ENCODE results near the gene TACC2.

TACC2 gene

GRCh38 chr10:122096705-122097104 is 107.7 kb downstream of the TACC2 start:
- Histone ChIP-seq H3K27ac (ENCODE audit: low read length) (no peak overlapping the region), H4K20me1 (ENCODE audit: insufficient read depth, low read length) (no peaks in the 10 kb centered on the region), H3K9ac (ENCODE audit: low read depth, low read length) (no peak overlapping the region), H3K4me2 (ENCODE audit: insufficient read depth, low read length) (no peak overlapping the region), H2AFZ (ENCODE audit: low read depth, low read length) (no peak overlapping the region), H3K4me3 (ENCODE audit: low read depth in 1 of 2, low read length in 2 of 2) (no peak overlapping the region), H3K79me2 (ENCODE audit: insufficient read depth, low read length) (no peaks in the 10 kb centered on the region), H3K4me1 (ENCODE audit: insufficient read depth, low read length) (no peaks in the 10 kb centered on the region), H3K27me3 (ENCODE audit: insufficient read depth, low read length, poor library complexity) (peaks cover 4% of the 10 kb centered on the region), H3K9me3 (ENCODE audit: insufficient read depth, low read length, severe bottlenecking) (no peaks in the 10 kb centered on the region), H3K36me3 (ENCODE audit: insufficient read depth, low read length) (no peaks in the 10 kb centered on the region)
- TF ChIP-seq, protein P1, sequence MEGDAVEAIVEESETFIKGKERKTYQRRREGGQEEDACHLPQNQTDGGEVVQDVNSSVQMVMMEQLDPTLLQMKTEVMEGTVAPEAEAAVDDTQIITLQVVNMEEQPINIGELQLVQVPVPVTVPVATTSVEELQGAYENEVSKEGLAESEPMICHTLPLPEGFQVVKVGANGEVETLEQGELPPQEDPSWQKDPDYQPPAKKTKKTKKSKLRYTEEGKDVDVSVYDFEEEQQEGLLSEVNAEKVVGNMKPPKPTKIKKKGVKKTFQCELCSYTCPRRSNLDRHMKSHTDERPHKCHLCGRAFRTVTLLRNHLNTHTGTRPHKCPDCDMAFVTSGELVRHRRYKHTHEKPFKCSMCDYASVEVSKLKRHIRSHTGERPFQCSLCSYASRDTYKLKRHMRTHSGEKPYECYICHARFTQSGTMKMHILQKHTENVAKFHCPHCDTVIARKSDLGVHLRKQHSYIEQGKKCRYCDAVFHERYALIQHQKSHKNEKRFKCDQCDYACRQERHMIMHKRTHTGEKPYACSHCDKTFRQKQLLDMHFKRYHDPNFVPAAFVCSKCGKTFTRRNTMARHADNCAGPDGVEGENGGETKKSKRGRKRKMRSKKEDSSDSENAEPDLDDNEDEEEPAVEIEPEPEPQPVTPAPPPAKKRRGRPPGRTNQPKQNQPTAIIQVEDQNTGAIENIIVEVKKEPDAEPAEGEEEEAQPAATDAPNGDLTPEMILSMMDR (IDR thresholded peaks at IDR 0.05; ENCODE audit: borderline replicate concordance, extremely low read depth, low read length, poor library complexity, severe bottlenecking), result no peak
- TF ChIP-seq EZH2 (IDR thresholded peaks at IDR 0.05; ENCODE audit: borderline replicate concordance, low read depth, low read length, severe bottlenecking), result no peak
- no peak for DNase-seq
- ATAC-seq (ENCODE audit: insufficient read depth, low read depth), result no peak

DNA sequence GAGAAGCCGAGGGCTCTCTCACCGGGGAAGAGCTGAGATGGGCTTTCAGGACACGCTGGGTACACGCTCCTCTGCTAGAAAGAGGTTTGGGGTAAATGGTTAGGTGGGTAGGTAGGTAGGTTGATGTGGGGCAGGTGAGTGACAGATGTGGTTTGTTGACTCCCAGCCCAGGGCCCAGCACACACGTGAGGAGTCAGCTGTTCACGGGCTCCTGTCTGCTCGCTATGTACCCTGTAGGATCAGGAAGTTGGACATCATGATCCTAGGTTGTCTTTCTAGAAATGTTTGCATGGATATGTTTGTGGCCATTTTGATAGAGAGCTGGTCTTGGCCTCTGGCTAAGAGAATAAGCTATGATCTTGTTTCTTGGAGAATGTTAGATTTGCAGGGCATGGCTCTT is 109.0 kb downstream of the TACC2 start:
- TF ChIP-seq, protein P1 (IDR thresholded peaks at IDR 0.05; ENCODE audit: borderline replicate concordance, extremely low read depth, low read length, poor library complexity, severe bottlenecking), result no peak
- no peak for TF ChIP-seq EZH2 (IDR thresholded peaks at IDR 0.05; ENCODE audit: borderline replicate concordance, low read depth, low read length, severe bottlenecking)
- Histone ChIP-seq H3K79me2 (ENCODE audit: insufficient read depth, low read length) (no peaks in the 10 kb centered on the region), H3K4me1 (ENCODE audit: insufficient read depth, low read length) (no peaks in the 10 kb centered on the region), H3K27ac (ENCODE audit: low read length) (no peak overlapping the region), H3K27me3 (ENCODE audit: insufficient read depth, low read length, poor library complexity) (peaks cover 4% of the 10 kb centered on the region), H3K9ac (ENCODE audit: low read depth, low read length) (no peak overlapping the region), H3K4me3 (ENCODE audit: low read depth in 1 of 2, low read length in 2 of 2) (no peak overlapping the region), H3K9me3 (ENCODE audit: insufficient read depth, low read length, severe bottlenecking) (no peaks in the 10 kb centered on the region), H2AFZ (ENCODE audit: low read depth, low read length) (no peak overlapping the region), H3K4me2 (ENCODE audit: insufficient read depth, low read length) (no peak overlapping the region), H4K20me1 (ENCODE audit: insufficient read depth, low read length) (no peaks in the 10 kb centered on the region), H3K36me3 (ENCODE audit: insufficient read depth, low read length) (no peaks in the 10 kb centered on the region)
- ATAC-seq (ENCODE audit: insufficient read depth, low read depth) (no peak), DNase-seq (no peak)

DNA sequence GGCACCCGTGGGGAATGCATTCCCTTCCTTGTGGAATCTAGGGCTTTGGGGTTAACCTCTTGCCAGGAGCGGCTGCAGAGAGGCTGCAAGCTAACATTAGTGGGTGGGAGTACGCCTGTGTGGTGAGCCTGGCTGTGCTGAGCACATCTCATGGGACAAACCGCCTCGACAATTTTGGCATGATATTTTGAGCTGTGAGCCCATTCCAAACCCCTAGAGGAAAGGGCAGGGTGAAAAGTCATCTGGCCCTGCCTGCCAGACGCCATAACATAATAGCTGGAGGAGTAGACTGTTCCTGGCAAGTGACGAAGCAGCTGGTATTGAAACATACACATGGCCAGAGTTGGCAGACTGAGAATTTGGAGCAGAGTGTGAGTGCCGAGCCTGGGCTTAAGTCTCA is 110.0 kb downstream of the TACC2 start:
- Histone ChIP-seq H4K20me1 (ENCODE audit: insufficient read depth, low read length) (no peaks in the 10 kb centered on the region), H3K9me3 (ENCODE audit: insufficient read depth, low read length, severe bottlenecking) (no peaks in the 10 kb centered on the region), H3K27ac (ENCODE audit: low read length) (no peak overlapping the region), H3K36me3 (ENCODE audit: insufficient read depth, low read length) (no peaks in the 10 kb centered on the region), H3K27me3 (ENCODE audit: insufficient read depth, low read length, poor library complexity) (peaks cover 4% of the 10 kb centered on the region), H3K9ac (ENCODE audit: low read depth, low read length) (no peak overlapping the region), H2AFZ (ENCODE audit: low read depth, low read length) (no peak overlapping the region), H3K4me2 (ENCODE audit: insufficient read depth, low read length) (no peak overlapping the region), H3K79me2 (ENCODE audit: insufficient read depth, low read length) (no peaks in the 10 kb centered on the region), H3K4me3 (ENCODE audit: low read depth in 1 of 2, low read length in 2 of 2) (no peak overlapping the region), H3K4me1 (ENCODE audit: insufficient read depth, low read length) (no peaks in the 10 kb centered on the region)
- TF ChIP-seq, protein P1 (IDR thresholded peaks at IDR 0.05; ENCODE audit: borderline replicate concordance, extremely low read depth, low read length, poor library complexity, severe bottlenecking), result no peak
- TF ChIP-seq EZH2 (IDR thresholded peaks at IDR 0.05; ENCODE audit: borderline replicate concordance, low read depth, low read length, severe bottlenecking), result no peak
- no peak for ATAC-seq (ENCODE audit: insufficient read depth, low read depth)
- DNase-seq, result no peak

DNA sequence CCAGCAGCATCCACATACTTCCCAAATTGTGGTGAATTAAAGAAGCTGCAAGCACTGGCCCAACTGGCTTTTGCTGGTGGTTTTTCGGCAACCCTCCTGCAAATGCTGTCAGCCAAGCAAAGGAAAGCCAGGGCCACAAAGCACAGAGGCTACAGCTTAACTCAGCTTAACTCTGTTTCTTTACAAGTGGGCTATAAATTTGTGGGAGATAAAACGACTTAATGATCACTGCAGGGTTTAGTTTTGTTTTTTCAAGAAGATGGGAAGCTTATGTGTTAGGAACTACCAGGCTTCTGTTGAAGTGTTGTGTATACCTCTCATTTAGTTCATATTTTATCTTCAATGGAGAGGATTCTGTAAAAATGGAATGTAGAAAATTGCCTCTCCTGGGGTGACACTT is 110.6 kb downstream of the TACC2 start:
- Histone ChIP-seq H3K27ac (ENCODE audit: low read length) (no peak overlapping the region), H4K20me1 (ENCODE audit: insufficient read depth, low read length) (no peaks in the 10 kb centered on the region), H3K9me3 (ENCODE audit: insufficient read depth, low read length, severe bottlenecking) (no peaks in the 10 kb centered on the region), H3K4me3 (ENCODE audit: low read depth in 1 of 2, low read length in 2 of 2) (no peak overlapping the region), H2AFZ (ENCODE audit: low read depth, low read length) (no peak overlapping the region), H3K79me2 (ENCODE audit: insufficient read depth, low read length) (no peaks in the 10 kb centered on the region), H3K27me3 (ENCODE audit: insufficient read depth, low read length, poor library complexity) (peaks cover 4% of the 10 kb centered on the region), H3K4me1 (ENCODE audit: insufficient read depth, low read length) (no peaks in the 10 kb centered on the region), H3K9ac (ENCODE audit: low read depth, low read length) (no peak overlapping the region), H3K36me3 (ENCODE audit: insufficient read depth, low read length) (no peaks in the 10 kb centered on the region), H3K4me2 (ENCODE audit: insufficient read depth, low read length) (no peak overlapping the region)
- DNase-seq (no peak), ATAC-seq (ENCODE audit: insufficient read depth, low read depth) (no peak)
- TF ChIP-seq, protein P1 (IDR thresholded peaks at IDR 0.05; ENCODE audit: borderline replicate concordance, extremely low read depth, low read length, poor library complexity, severe bottlenecking), result no peak
- no peak for TF ChIP-seq EZH2 (IDR thresholded peaks at IDR 0.05; ENCODE audit: borderline replicate concordance, low read depth, low read length, severe bottlenecking)

All from DND-41 (cell line).